IMR-90 (cell line): ENCODE results near the gene GAS2L2.

Experiments used
- CHD1 ChIP-seq: IDR thresholded peaks from 2 replicates; pipeline ENCODE4 v1.6.1; 2012; ENCODE audit warnings: low read depth, low read length, improper control_type of control experiment
- MAZ ChIP-seq: IDR thresholded peaks from 2 replicates; pipeline ENCODE4 v1.6.1; 2012; ENCODE audit warnings: low read depth, mild to moderate bottlenecking, low read length, improper control_type of control experiment, moderate library complexity, borderline replicate concordance
- MXI1 ChIP-seq: IDR thresholded peaks from 2 replicates; pipeline ENCODE4 v1.6.1; 2012; ENCODE audit warnings: low read depth, mild to moderate bottlenecking, low read length, moderate library complexity, borderline replicate concordance
- POLR2A ChIP-seq: IDR thresholded peaks from 2 replicates; pipeline ENCODE4 v1.6.1; 2012; ENCODE audit warnings: mild to moderate bottlenecking, low read depth, low read length
- RAD21 ChIP-seq: IDR thresholded peaks from 2 replicates; pipeline ENCODE4 v1.6.1; 2012; ENCODE audit warnings: low read length, improper control_type of control experiment
- RFX5 ChIP-seq: IDR thresholded peaks from 2 replicates; pipeline ENCODE4 v1.8.0; 2012; ENCODE audit warnings: low read depth, mild to moderate bottlenecking, low read length, moderate library complexity
- TF ChIP-seq, protein P1 (sequence below): conservative IDR thresholded peaks from 2 replicates; pipeline ENCODE4 v1.5.1; 2012; ENCODE audit warnings: mild to moderate bottlenecking, low read depth, low read length, improper control_type of control experiment
- TF ChIP-seq, protein P2 (sequence below): fragments of 150-350 bp; IDR thresholded peaks from 2 replicates; pipeline ENCODE4 v1.6.1; 2017; ENCODE audit warnings: mild to moderate bottlenecking, antibody characterized with exemption, low read length, low read depth

DNA sequence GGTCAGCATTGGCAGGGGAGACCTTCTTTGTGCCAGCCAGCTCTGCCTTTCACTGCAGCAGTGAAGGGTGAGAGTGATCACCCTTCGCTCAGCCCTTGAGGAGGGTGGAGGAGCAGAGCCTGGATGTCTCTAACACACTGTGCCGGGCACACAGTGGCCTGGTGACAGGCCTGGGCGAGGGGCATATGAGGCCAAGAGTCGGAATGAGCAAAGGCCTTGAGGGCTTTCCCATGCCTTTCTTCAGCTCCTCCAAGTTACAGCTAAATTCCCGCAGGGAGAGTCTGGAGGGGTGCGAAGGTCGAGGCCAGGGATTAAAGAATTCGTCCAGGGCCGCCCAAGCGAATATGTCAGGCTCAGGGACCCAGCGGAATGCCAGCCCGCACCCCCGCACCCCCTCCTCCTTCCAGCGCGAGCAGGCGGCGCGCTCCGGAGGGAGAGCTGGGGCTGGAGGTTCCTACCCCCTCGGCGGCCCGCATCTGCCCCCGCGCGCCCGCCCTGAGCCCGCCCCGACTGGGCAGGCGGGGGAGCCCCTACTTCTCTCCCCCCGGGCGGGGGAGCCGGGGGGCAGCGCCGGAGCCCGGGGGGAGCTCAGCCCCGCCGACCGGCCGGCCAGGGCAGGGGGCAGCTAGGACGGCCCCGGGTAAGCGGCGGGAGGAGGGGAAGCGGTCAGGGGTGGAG lies 21.7 kb downstream of the GAS2L2 start, which contains the start of gene RASL10B:
- TF ChIP-seq, protein P1, sequence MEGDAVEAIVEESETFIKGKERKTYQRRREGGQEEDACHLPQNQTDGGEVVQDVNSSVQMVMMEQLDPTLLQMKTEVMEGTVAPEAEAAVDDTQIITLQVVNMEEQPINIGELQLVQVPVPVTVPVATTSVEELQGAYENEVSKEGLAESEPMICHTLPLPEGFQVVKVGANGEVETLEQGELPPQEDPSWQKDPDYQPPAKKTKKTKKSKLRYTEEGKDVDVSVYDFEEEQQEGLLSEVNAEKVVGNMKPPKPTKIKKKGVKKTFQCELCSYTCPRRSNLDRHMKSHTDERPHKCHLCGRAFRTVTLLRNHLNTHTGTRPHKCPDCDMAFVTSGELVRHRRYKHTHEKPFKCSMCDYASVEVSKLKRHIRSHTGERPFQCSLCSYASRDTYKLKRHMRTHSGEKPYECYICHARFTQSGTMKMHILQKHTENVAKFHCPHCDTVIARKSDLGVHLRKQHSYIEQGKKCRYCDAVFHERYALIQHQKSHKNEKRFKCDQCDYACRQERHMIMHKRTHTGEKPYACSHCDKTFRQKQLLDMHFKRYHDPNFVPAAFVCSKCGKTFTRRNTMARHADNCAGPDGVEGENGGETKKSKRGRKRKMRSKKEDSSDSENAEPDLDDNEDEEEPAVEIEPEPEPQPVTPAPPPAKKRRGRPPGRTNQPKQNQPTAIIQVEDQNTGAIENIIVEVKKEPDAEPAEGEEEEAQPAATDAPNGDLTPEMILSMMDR: no peak
- TF ChIP-seq RAD21 (no peak), POLR2A (no peak), MAZ (peak; percentile 83), MXI1 (no peak), CHD1 (no peak), RFX5 (no peak)
- TF ChIP-seq, protein P2, sequence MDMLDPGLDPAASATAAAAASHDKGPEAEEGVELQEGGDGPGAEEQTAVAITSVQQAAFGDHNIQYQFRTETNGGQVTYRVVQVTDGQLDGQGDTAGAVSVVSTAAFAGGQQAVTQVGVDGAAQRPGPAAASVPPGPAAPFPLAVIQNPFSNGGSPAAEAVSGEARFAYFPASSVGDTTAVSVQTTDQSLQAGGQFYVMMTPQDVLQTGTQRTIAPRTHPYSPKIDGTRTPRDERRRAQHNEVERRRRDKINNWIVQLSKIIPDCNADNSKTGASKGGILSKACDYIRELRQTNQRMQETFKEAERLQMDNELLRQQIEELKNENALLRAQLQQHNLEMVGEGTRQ: no peak
